KMS-11 (cell line): ENCODE measurements around the gene GIMAP4.
"Not testable (repeated sequence)": the region's sequence is repeated elsewhere in the genome, so short reads cannot be mapped to it uniquely, and the experiment has no call there.

ENCODE experiments used
- H2AFZ ChIP-seq: fragments of 200-600 bp; sonication (generic); 2 replicates; pipeline ENCODE4 v1.6.1; 2016; ENCODE audit warnings: antibody characterized with exemption, mixed run types, low read depth
- H3K27ac ChIP-seq: fragments of 200-600 bp; sonication (generic); 2 replicates; pipeline ENCODE4 v1.6.1; 2016; ENCODE audit warnings: mild to moderate bottlenecking, mixed run types
- H3K27me3 ChIP-seq: fragments of 200-600 bp; sonication (generic); 2 replicates; pipeline ENCODE4 v1.6.1; 2017; ENCODE audit warnings: mild to moderate bottlenecking, low read depth, mixed run types, moderate library complexity; ENCODE audit not compliant: insufficient read depth
- H3K36me3 ChIP-seq: fragments of 200-600 bp; sonication (generic); 2 replicates; pipeline ENCODE4 v1.6.1; 2017; ENCODE audit warnings: mild to moderate bottlenecking, mixed run types; ENCODE audit not compliant: insufficient read depth
- H3K4me1 ChIP-seq: fragments of 200-600 bp; sonication (generic); 2 replicates; pipeline ENCODE4 v1.6.1; 2016; ENCODE audit warnings: mild to moderate bottlenecking, low read depth, mixed run types; ENCODE audit not compliant: poor library complexity, severe bottlenecking
- H3K4me2 ChIP-seq: fragments of 200-600 bp; sonication (generic); 2 replicates; pipeline ENCODE4 v1.7.0; 2016; ENCODE audit warnings: mild to moderate bottlenecking, mixed run types
- H3K4me3 ChIP-seq: fragments of 200-600 bp; sonication (generic); IDR thresholded peaks from 2 replicates; pipeline ENCODE4 v1.6.1; 2017; ENCODE audit warnings: low read depth, low read length, mixed read lengths; ENCODE audit not compliant: insufficient read depth
- H3K79me2 ChIP-seq: fragments of 200-600 bp; sonication (generic); 2 replicates; pipeline ENCODE4 v1.6.1; 2016; ENCODE audit warnings: low read depth, mixed run types; ENCODE audit not compliant: insufficient read depth
- H3K9ac ChIP-seq: fragments of 200-600 bp; sonication (generic); 2 replicates; pipeline ENCODE4 v1.6.1; 2016; ENCODE audit warnings: mild to moderate bottlenecking, mixed run types
- H4K20me1 ChIP-seq: fragments of 200-600 bp; sonication (generic); 2 replicates; pipeline ENCODE4 v1.6.1; 2016; ENCODE audit warnings: mild to moderate bottlenecking, mixed run types; ENCODE audit not compliant: insufficient read depth
- CTCF ChIP-seq: fragments of 200-600 bp; sonication (generic); conservative IDR thresholded peaks from 2 replicates; pipeline ENCODE4 v1.6.1; 2017; ENCODE audit warnings: low read depth, mild to moderate bottlenecking, antibody characterized with exemption, low read length, moderate library complexity, mixed read lengths

GIMAP4 gene

GRCh38 chr7:150587551-150587950 lies 20.4 kb downstream of the GIMAP4 start:
- Histone ChIP-seq H3K4me2 (no peak overlapping the region), H3K27ac (no peak overlapping the region), H2AFZ (no peak overlapping the region), H3K79me2 (no peaks in the 10 kb centered on the region), H3K27me3 (no peaks in the 10 kb centered on the region), H3K4me3 (no peak overlapping the region), H4K20me1 (no peaks in the 10 kb centered on the region), H3K36me3 (no peaks in the 10 kb centered on the region), H3K4me1 (no peaks in the 10 kb centered on the region), H3K9ac (no peak overlapping the region)
- no peak for TF ChIP-seq CTCF

GRCh38 chr7:150594805-150595204 lies 27.6 kb downstream of the GIMAP4 start:
- TF ChIP-seq CTCF, result no peak
- no peaks in the 10 kb centered on the region for H3K27me3 ChIP-seq
- no peak overlapping the region for H3K9ac ChIP-seq
- no peaks in the 10 kb centered on the region for H3K4me1 ChIP-seq
- H3K4me2 ChIP-seq, result no peak overlapping the region
- no peaks in the 10 kb centered on the region for H3K36me3 ChIP-seq
- no peak overlapping the region for H2AFZ ChIP-seq
- H3K27ac ChIP-seq, result no peak overlapping the region
- H4K20me1 ChIP-seq, result no peaks in the 10 kb centered on the region
- no peaks in the 10 kb centered on the region for H3K79me2 ChIP-seq
- no peak overlapping the region for H3K4me3 ChIP-seq

- no peaks in the 10 kb centered on the region for H3K36me3 ChIP-seq
- H3K27ac ChIP-seq, result no peak overlapping the region
- no peaks in the 10 kb centered on the region for H3K4me1 ChIP-seq
- H3K79me2 ChIP-seq, result no peaks in the 10 kb centered on the region
- H4K20me1 ChIP-seq, result no peaks in the 10 kb centered on the region
- no peak overlapping the region for H3K4me2 ChIP-seq
- no peak overlapping the region for H3K9ac ChIP-seq
- no peak overlapping the region for H3K4me3 ChIP-seq
- H2AFZ ChIP-seq, result no peak overlapping the region
- H3K27me3 ChIP-seq, result no peaks in the 10 kb centered on the region
- no peak for TF ChIP-seq CTCF
These were observed 28.2 kb downstream of the GIMAP4 start for GRCh38 chr7:150595361-150595760.

- not testable (repeated sequence) for H4K20me1 ChIP-seq, H3K4me2 ChIP-seq, H3K36me3 ChIP-seq, H2AFZ ChIP-seq, H3K27ac ChIP-seq, H3K4me3 ChIP-seq, H3K27me3 ChIP-seq, H3K9ac ChIP-seq, H3K4me1 ChIP-seq, H3K79me2 ChIP-seq
These were observed 36.4 kb downstream of the GIMAP4 start for GRCh38 chr7:150603600-150603999.

- Histone ChIP-seq H3K27ac (no peak overlapping the region), H3K27me3 (no peaks in the 10 kb centered on the region), H3K36me3 (no peaks in the 10 kb centered on the region), H3K79me2 (no peaks in the 10 kb centered on the region), H3K4me3 (no peak overlapping the region), H4K20me1 (no peaks in the 10 kb centered on the region), H3K9ac (no peak overlapping the region), H3K4me2 (no peak overlapping the region), H3K4me1 (peaks cover 4% of the 10 kb centered on the region), H2AFZ (no peak overlapping the region)
- TF ChIP-seq CTCF, result no peak
These were observed 43.0 kb downstream of the GIMAP4 start for GRCh38 chr7:150610233-150610632.
